CD8-positive, alpha-beta memory T cell (primary cell): ENCODE data around the gene RAD52. TPM values are rescaled to one million over a fixed set of nuclear protein-coding genes. Genes with fewer than 3 reads are reported as not detected.

Experiments
- CTCF ChIA-PET: fragments of 350-600 bp; sonication (Branson Sonifier 250); formaldehyde crosslinking; loops from one replicate; lab custom pipeline; 2021; ENCODE audit warnings: antibody characterized with exemption; lab: Charles Lee
- POLR2A ChIA-PET: fragments of 350-600 bp; sonication (Branson Sonifier 250); formaldehyde crosslinking; loops from one replicate; lab custom pipeline; 2021; ENCODE audit warnings: antibody characterized with exemption; lab: Charles Lee
- DNase-seq, 5 donors: peaks; one replicate each; pipeline versions ENCODE4 v3.0.0 to v3.0.0-alpha.2; 2020 to 2022; ENCODE audit warnings: mixed read lengths in 1 of 5
- H3K27ac ChIP-seq: one replicate; pipeline ENCODE4 v1.7.0; 2013; ENCODE audit warnings: low read depth, mild to moderate bottlenecking, low read length, moderate library complexity
- H3K27me3 ChIP-seq: 2 replicates; pipeline ENCODE4 v1.7.0; 2013; ENCODE audit warnings: low read length, mild to moderate bottlenecking; ENCODE audit not compliant: insufficient read depth, poor library complexity, severe bottlenecking
- H3K36me3 ChIP-seq: 2 replicates; pipeline ENCODE4 v1.7.0; 2013; ENCODE audit warnings: mild to moderate bottlenecking, low read length, moderate library complexity; ENCODE audit not compliant: insufficient read depth
- H3K4me1 ChIP-seq: 2 replicates; pipeline ENCODE4 v1.7.0; 2013; ENCODE audit warnings: mild to moderate bottlenecking, low read length, moderate library complexity; ENCODE audit not compliant: insufficient read depth
- H3K4me3 ChIP-seq: 2 replicates; pipeline ENCODE4 v1.7.0; 2013; ENCODE audit warnings: mild to moderate bottlenecking, low read length
- H3K9me3 ChIP-seq: 2 replicates; pipeline ENCODE4 v1.7.0; 2013; ENCODE audit warnings: mild to moderate bottlenecking, low read length
- H3K27ac Mint-ChIP-seq, 8 donors: one replicate each; pipeline ENCODE4 v1.8.0; 2020 to 2021; ENCODE audit warnings: mixed read lengths in 8 of 8, mild to moderate bottlenecking in 6 of 8, inconsistent platforms in 3 of 8, moderate library complexity in 3 of 8
- H3K27me3 Mint-ChIP-seq, 2 donors: one replicate each; pipeline ENCODE4 v1.8.0; 2020 to 2021; ENCODE audit warnings: mixed read lengths in 2 of 2, mild to moderate bottlenecking in 1 of 2, moderate library complexity in 1 of 2
- H3K36me3 Mint-ChIP-seq, 3 donors: one replicate each; pipeline ENCODE4 v1.8.0; 2020 to 2021; ENCODE audit warnings: mixed read lengths in 3 of 3, inconsistent platforms in 1 of 3, mild to moderate bottlenecking in 1 of 3
- H3K4me1 Mint-ChIP-seq, 3 donors: one replicate each; pipeline ENCODE4 v1.8.0; 2020 to 2021; ENCODE audit warnings: mixed read lengths in 3 of 3, inconsistent platforms in 1 of 3, mild to moderate bottlenecking in 1 of 3
- H3K4me3 Mint-ChIP-seq, 7 donors: one replicate each; pipeline ENCODE4 v1.8.0; 2020 to 2021; ENCODE audit warnings: mixed read lengths in 7 of 7, mild to moderate bottlenecking in 6 of 7, moderate library complexity in 4 of 7, inconsistent platforms in 2 of 7
- H3K9me3 Mint-ChIP-seq, 5 donors: one replicate each; pipeline ENCODE4 v1.8.0; 2020 to 2022; ENCODE audit warnings: mixed read lengths in 5 of 5, mild to moderate bottlenecking in 3 of 5, moderate library complexity in 2 of 5, inconsistent platforms in 1 of 5
- polyA plus RNA-seq: library from polyadenylated mRNA; unstranded; fragments of 300-500 nt; fragmentation: Illumina TruSeq; gene quantifications from one replicate; pipeline ENCODE4 v1.2.3, GENCODE V29; 2021
- total RNA-seq, 2 experiments: library from RNA; stranded (reverse); gene quantifications; one replicate each; pipeline ENCODE4 v1.2.3, GENCODE V29; 2021

The RAD52 gene
- total and polyA plus RNA-seq, 3 experiments from 2014 or later: 4.1 to 13.8 (median 13.2) TPM

DNA sequence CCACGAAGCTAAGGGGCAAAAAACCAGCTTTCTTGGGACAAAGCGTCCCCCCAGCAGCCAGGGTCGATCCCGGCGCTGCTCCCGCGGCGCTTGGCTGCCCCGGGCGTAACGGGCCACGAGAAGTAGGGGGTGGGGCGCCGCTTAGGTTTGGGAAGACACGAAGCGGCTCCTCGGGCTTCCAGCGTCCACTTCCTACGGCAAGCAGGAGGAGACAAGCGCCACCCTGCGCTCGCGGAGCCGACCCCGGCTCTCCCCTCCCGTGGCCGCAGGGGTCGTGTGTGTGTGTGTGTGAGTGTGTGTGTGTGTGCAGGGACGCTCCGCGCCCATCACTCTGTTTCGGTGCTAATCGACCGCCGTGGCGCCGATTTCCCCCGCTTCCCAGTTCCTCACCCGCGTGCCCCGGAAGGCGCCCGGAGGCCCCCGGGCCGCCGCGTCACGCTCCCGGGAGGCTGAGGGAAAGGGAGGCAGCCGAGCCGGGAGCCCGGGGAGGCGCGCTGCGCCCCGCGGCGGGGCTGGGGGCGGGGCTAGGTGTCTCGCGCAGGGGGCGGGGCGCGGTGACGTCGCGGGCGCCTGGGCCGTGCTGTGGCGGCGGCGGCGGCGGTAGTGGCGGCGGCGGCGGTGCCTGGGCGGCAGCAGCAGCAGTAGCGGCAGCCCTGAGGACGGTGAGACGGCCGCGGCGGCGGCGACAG, 41.3 kb upstream of the RAD52 start, which contains the start of gene ERC1:
TSS of gene ERC1 (plus strand) at position 563 of the 689 bp plus-strand sequence. CDS start 36,681 bp downstream, outside the sequence.
- Mint-ChIP-seq H3K27me3 (peaks cover 0 to 6% of the 10 kb centered on the region in 2 donors), H3K36me3 (peaks cover 0 to 6% (median 0%) of the 10 kb centered on the region in 3 donors), H3K9me3 (no peaks in the 10 kb centered on the region), H3K4me1 (peaks cover 37 to 48% (median 44%) of the 10 kb centered on the region in 3 donors), H3K4me3 (peak within 1 kb of the TSS; percentile 89 to 100 (median 96)), H3K27ac (peak within 1 kb of the TSS; percentile 81 to 99 (median 96))
- peak within 1 kb of the TSS; percentile 95 for H3K4me3 ChIP-seq
- ChIA-PET CTCF (interaction anchor here (1.2 kb wide), 1 partner anchor 41 kb away, joined by 6 read pairs; the partner anchor contains the start of gene RAD52), POLR2A (interaction anchor here (0.7 to 2.0 kb wide), 2 partner anchors 42 to 670 kb away, joined by 3 to 10 read pairs; partner anchors contain the start of gene RAD52)
- DNase-seq: peak; percentile 76 to 89 (median 85)
- H3K36me3 ChIP-seq: no peaks in the 10 kb centered on the region
- no peaks in the 10 kb centered on the region for H3K27me3 ChIP-seq
- peaks cover 33% of the 10 kb centered on the region for H3K4me1 ChIP-seq
- H3K9me3 ChIP-seq: no peaks in the 10 kb centered on the region
- H3K27ac ChIP-seq: peak within 1 kb of the TSS; percentile 85

DNA sequence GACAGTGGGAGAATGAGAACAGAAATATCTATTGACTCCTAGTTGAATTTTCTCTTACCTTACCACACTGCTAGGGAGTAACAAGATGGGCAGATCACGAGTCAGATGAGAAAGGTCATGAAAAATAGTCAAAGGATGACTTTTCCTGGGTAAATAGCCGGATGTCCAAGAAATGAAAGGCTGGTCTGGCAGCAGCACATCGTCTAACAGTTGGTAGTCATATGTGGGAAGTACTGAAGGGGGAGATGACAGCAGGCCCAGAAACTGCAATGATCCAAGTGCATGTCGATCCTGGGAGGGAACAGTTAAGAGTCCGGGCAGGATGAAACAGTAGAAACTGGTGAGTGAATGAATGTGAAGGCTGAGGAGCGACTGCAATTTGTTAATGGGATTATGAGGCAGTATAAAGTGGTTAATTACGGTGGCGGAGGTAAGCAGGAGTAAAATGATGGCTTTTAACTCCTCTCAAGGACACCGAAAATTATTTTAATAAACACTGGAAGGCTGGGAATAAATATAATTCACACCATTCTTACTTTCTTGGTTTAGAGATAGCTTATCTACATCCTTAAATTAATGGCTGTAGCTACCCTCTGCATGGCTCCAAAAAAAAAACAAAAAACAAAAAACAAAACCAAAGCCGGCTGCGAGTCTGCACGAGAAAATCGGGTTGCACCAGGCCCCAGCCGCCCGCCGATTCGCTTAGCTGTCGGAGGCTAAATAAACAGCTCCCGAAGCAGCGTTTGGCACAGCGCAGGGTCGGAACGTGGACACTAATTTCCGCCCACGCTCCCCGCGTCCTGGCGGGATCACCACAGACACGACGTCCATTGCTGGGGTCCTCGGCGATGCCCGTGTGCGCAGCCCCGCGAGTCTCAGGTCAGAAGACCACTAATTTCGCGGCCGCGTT, 40.5 kb upstream of the RAD52 start:
- POLR2A ChIA-PET: interaction anchor here (0.7 to 2.0 kb wide), 2 partner anchors 41 to 671 kb away, joined by 3 to 10 read pairs; partner anchors contain the start of gene RAD52
- CTCF ChIA-PET: interaction anchor here (1.2 kb wide), 1 partner anchor 41 kb away, joined by 6 read pairs; the partner anchor contains the start of gene RAD52
- Mint-ChIP-seq H3K9me3 (no peaks in the 10 kb centered on the region), H3K27ac (peak overlapping the region; percentile 52 to 97 (median 87)), H3K27me3 (peaks cover 0 to 6% of the 10 kb centered on the region in 2 donors), H3K4me3 (peak overlapping the region; percentile 77 to 96 (median 89)), H3K4me1 (peaks cover 30 to 42% (median 37%) of the 10 kb centered on the region in 3 donors), H3K36me3 (peaks cover 0 to 6% (median 0%) of the 10 kb centered on the region in 3 donors)
- no peaks in the 10 kb centered on the region for H3K27me3 ChIP-seq
- H3K4me3 ChIP-seq: peak overlapping the region; percentile 95
- peaks cover 33% of the 10 kb centered on the region for H3K4me1 ChIP-seq
- no peaks in the 10 kb centered on the region for H3K36me3 ChIP-seq
- H3K9me3 ChIP-seq: no peaks in the 10 kb centered on the region
- peak overlapping the region; percentile 85 for H3K27ac ChIP-seq
- peak in 4 of 5 donors; percentile 10 to 61 (median 27) for DNase-seq

DNA sequence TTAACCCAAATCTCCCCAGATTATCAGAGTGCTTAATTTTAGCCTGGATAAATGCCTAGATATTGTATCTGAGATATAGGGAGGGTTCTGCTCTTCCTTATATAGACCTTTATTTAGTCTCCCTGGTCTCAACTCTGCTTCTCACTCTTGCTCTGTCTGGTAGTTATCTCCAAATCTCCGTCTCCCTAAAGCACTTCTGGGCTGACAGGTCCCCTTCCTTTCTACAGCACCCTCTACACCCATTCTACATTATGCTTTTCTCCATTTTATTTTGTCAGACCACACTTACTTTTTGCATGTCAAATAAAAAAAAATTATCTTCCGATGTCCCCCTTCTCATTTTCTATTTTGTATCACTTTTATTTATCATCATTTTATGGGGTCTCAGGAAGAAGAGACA, 39.6 kb upstream of the RAD52 start:
- Mint-ChIP-seq H3K4me3 (peak overlapping the region in 6 of 7 donors; percentile 46 to 96 (median 86)), H3K9me3 (no peaks in the 10 kb centered on the region), H3K36me3 (peaks cover 0 to 6% (median 0%) of the 10 kb centered on the region in 3 donors), H3K27ac (peak overlapping the region in 5 of 8 donors; percentile 35 to 86 (median 71)), H3K27me3 (peaks cover 0 to 6% of the 10 kb centered on the region in 2 donors), H3K4me1 (peaks cover 30 to 39% (median 37%) of the 10 kb centered on the region in 3 donors)
- POLR2A ChIA-PET: interaction anchor here (0.6 kb wide), 1 partner anchor 608 kb away, joined by 3 read pairs; no protein-coding TSS in a partner anchor
- H3K27me3 ChIP-seq: no peaks in the 10 kb centered on the region
- H3K36me3 ChIP-seq: no peaks in the 10 kb centered on the region
- H3K9me3 ChIP-seq: no peaks in the 10 kb centered on the region
- DNase-seq: peak in 1 of 5 donors; percentile 8
- no peak overlapping the region for H3K27ac ChIP-seq
- CTCF ChIA-PET: no interaction called here
- peaks cover 33% of the 10 kb centered on the region for H3K4me1 ChIP-seq
- no peak overlapping the region for H3K4me3 ChIP-seq

DNA sequence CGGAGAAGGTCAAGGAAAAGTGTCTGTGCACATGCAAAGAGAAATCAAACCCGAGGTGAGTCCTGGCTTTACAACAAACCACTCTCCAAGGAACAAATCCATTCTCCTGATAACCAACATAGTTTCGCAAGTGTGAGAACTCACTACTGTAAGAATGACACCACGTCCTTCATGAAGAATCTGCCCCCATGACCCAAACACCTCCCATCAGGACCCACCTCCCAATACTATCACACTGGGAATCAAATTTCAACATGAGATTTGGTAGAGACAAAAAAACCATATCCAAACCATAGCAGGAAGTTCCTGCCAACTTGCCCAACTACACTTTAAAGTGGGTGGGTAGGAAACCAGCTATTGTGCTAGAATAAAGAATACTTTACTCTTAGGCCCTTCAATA, 39.2 kb upstream of the RAD52 start:
- H3K9me3 Mint-ChIP-seq: no peaks in the 10 kb centered on the region
- H3K36me3 ChIP-seq: no peaks in the 10 kb centered on the region
- H3K27ac ChIP-seq: no peak overlapping the region
- H3K4me1 ChIP-seq: peaks cover 33% of the 10 kb centered on the region
- CTCF ChIA-PET: no interaction called here
- H3K4me3 Mint-ChIP-seq: peak overlapping the region in 5 of 7 donors; percentile 23 to 96 (median 49)
- no peaks in the 10 kb centered on the region for H3K27me3 ChIP-seq
- H3K27me3 Mint-ChIP-seq: peaks cover 0 to 6% of the 10 kb centered on the region in 2 donors
- DNase-seq: peak in 1 of 5 donors; percentile 28
- H3K4me3 ChIP-seq: no peak overlapping the region
- peaks cover 30 to 39% (median 37%) of the 10 kb centered on the region in 3 donors for H3K4me1 Mint-ChIP-seq
- H3K27ac Mint-ChIP-seq: peak overlapping the region in 3 of 8 donors; percentile 9 to 78 (median 35)
- peaks cover 0 to 6% (median 0%) of the 10 kb centered on the region in 3 donors for H3K36me3 Mint-ChIP-seq
- POLR2A ChIA-PET: interaction anchor here (0.6 kb wide), 1 partner anchor 608 kb away, joined by 3 read pairs; no protein-coding TSS in a partner anchor
- H3K9me3 ChIP-seq: no peaks in the 10 kb centered on the region

DNA sequence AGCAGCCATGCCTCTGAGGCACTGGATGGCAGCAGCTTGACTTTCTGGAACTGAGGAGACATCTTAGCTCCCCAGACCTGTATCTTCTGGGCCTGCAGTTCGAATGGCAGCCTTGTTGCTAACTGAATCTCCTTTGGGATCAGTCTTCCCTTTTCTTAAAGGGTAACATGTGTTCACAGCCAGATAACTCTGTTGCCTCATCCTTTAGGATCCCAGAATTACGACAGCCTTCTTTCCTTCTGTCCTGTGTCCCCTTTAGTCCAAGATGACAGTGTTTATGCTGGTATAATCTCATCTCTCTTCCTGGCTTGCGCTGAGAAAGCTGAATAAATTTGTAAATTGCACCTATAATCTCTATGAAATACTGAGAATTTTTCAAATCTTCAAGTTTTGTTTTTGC, 32.5 kb upstream of the RAD52 start:
- POLR2A ChIA-PET: no interaction called here
- Histone ChIP-seq H3K27me3 (no peaks in the 10 kb centered on the region), H3K4me1 (no peaks in the 10 kb centered on the region), H3K4me3 (no peak overlapping the region), H3K27ac (no peak overlapping the region), H3K9me3 (no peaks in the 10 kb centered on the region), H3K36me3 (no peaks in the 10 kb centered on the region)
- Mint-ChIP-seq H3K9me3 (no peaks in the 10 kb centered on the region), H3K36me3 (no peaks in the 10 kb centered on the region), H3K4me3 (no peak overlapping the region), H3K27me3 (no peaks in the 10 kb centered on the region), H3K4me1 (peaks cover 0 to 4% (median 2%) of the 10 kb centered on the region in 3 donors), H3K27ac (peak overlapping the region in 1 of 8 donors; percentile 7)
- no peak for DNase-seq
- CTCF ChIA-PET: no interaction called here

DNA sequence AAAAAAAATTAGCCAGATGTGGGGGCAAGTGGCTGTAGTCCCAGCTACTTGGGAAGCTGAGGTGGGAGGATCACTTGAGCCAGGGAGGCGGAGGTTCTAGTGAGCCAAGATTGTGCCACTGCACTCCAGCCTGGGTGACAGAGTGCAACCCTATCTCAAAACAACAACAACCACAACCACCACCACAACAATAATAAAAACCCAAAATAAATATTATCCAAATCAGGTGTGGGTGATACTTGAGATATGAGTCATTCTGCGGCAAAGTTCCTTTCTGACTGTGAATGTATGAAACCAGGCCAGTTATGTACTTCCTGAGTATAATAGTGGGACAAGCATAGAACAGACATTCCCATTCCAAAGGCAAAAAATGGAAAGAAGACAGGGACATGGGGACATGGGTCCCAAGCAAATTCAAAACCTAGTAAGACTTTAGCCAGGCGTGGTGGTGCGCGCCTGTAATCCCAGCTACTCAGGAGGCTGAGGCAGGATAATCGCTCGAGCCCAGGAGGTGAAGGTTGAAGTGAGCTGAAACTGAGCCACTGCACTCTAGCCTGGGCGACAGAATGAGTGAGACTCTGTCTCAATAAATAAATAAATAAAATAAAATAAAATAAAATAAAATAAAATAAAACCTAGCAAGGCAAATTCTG, 31.8 kb upstream of the RAD52 start:
- no peak overlapping the region for H3K4me3 ChIP-seq
- DNase-seq: no peak
- Mint-ChIP-seq H3K36me3 (no peaks in the 10 kb centered on the region), H3K4me3 (no peak overlapping the region), H3K27ac (peak overlapping the region in 1 of 8 donors; percentile 9), H3K4me1 (peaks cover 0 to 4% (median 2%) of the 10 kb centered on the region in 3 donors), H3K27me3 (no peaks in the 10 kb centered on the region), H3K9me3 (no peaks in the 10 kb centered on the region)
- H3K27ac ChIP-seq: no peak overlapping the region
- no peaks in the 10 kb centered on the region for H3K36me3 ChIP-seq
- ChIA-PET POLR2A (no interaction called here), CTCF (interaction anchor here (1.0 to 2.2 kb wide), 2 partner anchors 32 to 40 kb away, joined by 3 to 5 read pairs; partner anchors contain the start of gene RAD52)
- no peaks in the 10 kb centered on the region for H3K4me1 ChIP-seq
- no peaks in the 10 kb centered on the region for H3K9me3 ChIP-seq
- H3K27me3 ChIP-seq: no peaks in the 10 kb centered on the region

DNA sequence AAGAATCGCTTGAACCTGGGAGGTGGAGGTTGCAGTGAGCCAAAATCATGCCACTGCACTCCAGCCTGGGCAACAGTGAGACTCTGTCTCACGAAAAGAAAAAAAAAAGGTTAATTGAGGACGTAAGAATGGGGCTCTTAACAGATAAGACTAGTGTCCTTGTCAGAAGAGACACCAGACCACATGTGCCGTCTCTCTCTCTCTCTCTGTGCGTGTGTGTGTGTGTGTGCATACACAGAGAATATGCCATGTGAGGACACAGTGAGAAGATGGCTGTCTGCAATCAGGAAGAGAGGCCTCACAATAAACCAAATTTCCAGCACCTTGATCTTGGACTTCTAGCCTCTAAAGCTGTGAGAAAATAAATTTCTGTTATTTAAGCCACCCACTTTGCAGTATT, 29.9 kb upstream of the RAD52 start:
- CTCF ChIA-PET: interaction anchor here (2.2 kb wide), 1 partner anchor 30 kb away, joined by 5 read pairs; the partner anchor contains the start of gene RAD52
- no peak for DNase-seq
- Histone ChIP-seq H3K27me3 (no peaks in the 10 kb centered on the region), H3K36me3 (no peaks in the 10 kb centered on the region), H3K4me1 (no peaks in the 10 kb centered on the region), H3K27ac (no peak overlapping the region), H3K9me3 (no peaks in the 10 kb centered on the region), H3K4me3 (no peak overlapping the region)
- Mint-ChIP-seq H3K9me3 (no peaks in the 10 kb centered on the region), H3K4me3 (no peak overlapping the region), H3K36me3 (no peaks in the 10 kb centered on the region), H3K27me3 (no peaks in the 10 kb centered on the region), H3K27ac (no peak overlapping the region), H3K4me1 (peaks cover 0 to 4% (median 2%) of the 10 kb centered on the region in 3 donors)
- POLR2A ChIA-PET: no interaction called here
